Tibial nerve (tissue), 4 donors: ENCODE measurements around the gene IL34.

Source experiments
- CTCF ChIP-seq, 5 experiments: fragments of 200-600 bp in 3 of 5; fragments of 450-650 bp in 2 of 5; sonication (generic) in 3 of 5; IDR thresholded peaks; one replicate each; pipeline ENCODE4 v1.5.1; 2016 to 2019; ENCODE audit warnings: antibody characterized with exemption in 5 of 5, mild to moderate bottlenecking in 3 of 5, moderate library complexity in 2 of 5
- EP300 ChIP-seq, 2 donors: sonication (generic); formaldehyde crosslinking; IDR thresholded peaks; one replicate each; pipeline ENCODE4 v1.6.1; 2017; ENCODE audit warnings: antibody characterized with exemption in 2 of 2, mild to moderate bottlenecking in 1 of 2

GRCh38 chr16:70696952-70697593 is 50.7 kb downstream of the IL34 start:
- TF ChIP-seq CTCF (IDR thresholded peaks at IDR 0.05) (no peak), EP300 (IDR thresholded peaks at IDR 0.05) (no peak)
